ENCODE measurements around the gene RCE1.

The RCE1 gene

DNA sequence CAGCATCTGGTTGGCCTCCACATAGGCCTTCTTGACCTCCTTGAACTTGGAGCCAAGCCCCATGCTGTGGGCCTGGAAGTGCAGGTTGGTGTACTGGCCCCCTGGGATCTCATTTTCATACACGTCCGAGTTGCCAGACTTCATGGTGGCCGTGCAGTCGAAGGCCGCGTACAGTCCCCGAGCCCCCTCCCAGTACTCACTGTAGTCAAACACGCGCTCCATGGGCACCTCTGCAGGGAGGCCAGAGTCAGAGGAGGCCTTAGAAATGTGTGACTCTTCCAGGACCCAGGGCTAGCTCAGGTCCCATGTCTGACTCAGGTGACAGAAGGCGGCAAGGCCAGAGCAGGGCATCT, 7.0 kb downstream of the RCE1 start:
- no peak overlapping the region for H3K27ac ChIP-seq (replicated peaks)
- TF ChIP-seq, protein P1, sequence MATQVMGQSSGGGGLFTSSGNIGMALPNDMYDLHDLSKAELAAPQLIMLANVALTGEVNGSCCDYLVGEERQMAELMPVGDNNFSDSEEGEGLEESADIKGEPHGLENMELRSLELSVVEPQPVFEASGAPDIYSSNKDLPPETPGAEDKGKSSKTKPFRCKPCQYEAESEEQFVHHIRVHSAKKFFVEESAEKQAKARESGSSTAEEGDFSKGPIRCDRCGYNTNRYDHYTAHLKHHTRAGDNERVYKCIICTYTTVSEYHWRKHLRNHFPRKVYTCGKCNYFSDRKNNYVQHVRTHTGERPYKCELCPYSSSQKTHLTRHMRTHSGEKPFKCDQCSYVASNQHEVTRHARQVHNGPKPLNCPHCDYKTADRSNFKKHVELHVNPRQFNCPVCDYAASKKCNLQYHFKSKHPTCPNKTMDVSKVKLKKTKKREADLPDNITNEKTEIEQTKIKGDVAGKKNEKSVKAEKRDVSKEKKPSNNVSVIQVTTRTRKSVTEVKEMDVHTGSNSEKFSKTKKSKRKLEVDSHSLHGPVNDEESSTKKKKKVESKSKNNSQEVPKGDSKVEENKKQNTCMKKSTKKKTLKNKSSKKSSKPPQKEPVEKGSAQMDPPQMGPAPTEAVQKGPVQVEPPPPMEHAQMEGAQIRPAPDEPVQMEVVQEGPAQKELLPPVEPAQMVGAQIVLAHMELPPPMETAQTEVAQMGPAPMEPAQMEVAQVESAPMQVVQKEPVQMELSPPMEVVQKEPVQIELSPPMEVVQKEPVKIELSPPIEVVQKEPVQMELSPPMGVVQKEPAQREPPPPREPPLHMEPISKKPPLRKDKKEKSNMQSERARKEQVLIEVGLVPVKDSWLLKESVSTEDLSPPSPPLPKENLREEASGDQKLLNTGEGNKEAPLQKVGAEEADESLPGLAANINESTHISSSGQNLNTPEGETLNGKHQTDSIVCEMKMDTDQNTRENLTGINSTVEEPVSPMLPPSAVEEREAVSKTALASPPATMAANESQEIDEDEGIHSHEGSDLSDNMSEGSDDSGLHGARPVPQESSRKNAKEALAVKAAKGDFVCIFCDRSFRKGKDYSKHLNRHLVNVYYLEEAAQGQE (IDR thresholded peaks at IDR 0.05; ENCODE audit: insufficient replicate concordance, low read depth), result no peak
- TF ChIP-seq, protein P2, sequence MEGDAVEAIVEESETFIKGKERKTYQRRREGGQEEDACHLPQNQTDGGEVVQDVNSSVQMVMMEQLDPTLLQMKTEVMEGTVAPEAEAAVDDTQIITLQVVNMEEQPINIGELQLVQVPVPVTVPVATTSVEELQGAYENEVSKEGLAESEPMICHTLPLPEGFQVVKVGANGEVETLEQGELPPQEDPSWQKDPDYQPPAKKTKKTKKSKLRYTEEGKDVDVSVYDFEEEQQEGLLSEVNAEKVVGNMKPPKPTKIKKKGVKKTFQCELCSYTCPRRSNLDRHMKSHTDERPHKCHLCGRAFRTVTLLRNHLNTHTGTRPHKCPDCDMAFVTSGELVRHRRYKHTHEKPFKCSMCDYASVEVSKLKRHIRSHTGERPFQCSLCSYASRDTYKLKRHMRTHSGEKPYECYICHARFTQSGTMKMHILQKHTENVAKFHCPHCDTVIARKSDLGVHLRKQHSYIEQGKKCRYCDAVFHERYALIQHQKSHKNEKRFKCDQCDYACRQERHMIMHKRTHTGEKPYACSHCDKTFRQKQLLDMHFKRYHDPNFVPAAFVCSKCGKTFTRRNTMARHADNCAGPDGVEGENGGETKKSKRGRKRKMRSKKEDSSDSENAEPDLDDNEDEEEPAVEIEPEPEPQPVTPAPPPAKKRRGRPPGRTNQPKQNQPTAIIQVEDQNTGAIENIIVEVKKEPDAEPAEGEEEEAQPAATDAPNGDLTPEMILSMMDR (IDR thresholded peaks at IDR 0.05; ENCODE audit: insufficient read depth, low read length), result no peak
- TF ChIP-seq SPI1 (IDR thresholded peaks at IDR 0.05; ENCODE audit: borderline replicate concordance, low read depth) (no peak), POLR2AphosphoS5 (IDR thresholded peaks at IDR 0.05; ENCODE audit: low read depth) (no peak)
- DNase-seq (ENCODE audit: low read depth in 1 of 2, low spot score in 1 of 2), result no peak
- no peaks in the 10 kb centered on the region for H3K27me3 ChIP-seq (ENCODE audit: insufficient read depth, poor library complexity, severe bottlenecking)
- no peak overlapping the region for H3K4me3 ChIP-seq (replicated peaks; ENCODE audit: insufficient read depth, low read length)

GRCh38 chr11:66850588-66851238, 7.5 kb downstream of the RCE1 start:
- Histone ChIP-seq H3K27me3 (ENCODE audit: insufficient read depth, poor library complexity, severe bottlenecking) (no peaks in the 10 kb centered on the region), H3K4me3 (replicated peaks; ENCODE audit: insufficient read depth, low read length) (no peak overlapping the region), H3K27ac (replicated peaks) (no peak overlapping the region)
- TF ChIP-seq, protein P1 (IDR thresholded peaks at IDR 0.05; ENCODE audit: insufficient replicate concordance, low read depth), result no peak
- TF ChIP-seq POLR2AphosphoS5 (IDR thresholded peaks at IDR 0.05; ENCODE audit: low read depth) (no peak), GABPA (IDR thresholded peaks at IDR 0.05; ENCODE audit: low read depth) (no peak), SPI1 (IDR thresholded peaks at IDR 0.05; ENCODE audit: borderline replicate concordance, low read depth) (no peak)
- TF ChIP-seq, protein P2 (IDR thresholded peaks at IDR 0.05; ENCODE audit: insufficient read depth, low read length), result no peak
- DNase-seq (ENCODE audit: low read depth in 1 of 2, low spot score in 1 of 2), result no peak

DNA sequence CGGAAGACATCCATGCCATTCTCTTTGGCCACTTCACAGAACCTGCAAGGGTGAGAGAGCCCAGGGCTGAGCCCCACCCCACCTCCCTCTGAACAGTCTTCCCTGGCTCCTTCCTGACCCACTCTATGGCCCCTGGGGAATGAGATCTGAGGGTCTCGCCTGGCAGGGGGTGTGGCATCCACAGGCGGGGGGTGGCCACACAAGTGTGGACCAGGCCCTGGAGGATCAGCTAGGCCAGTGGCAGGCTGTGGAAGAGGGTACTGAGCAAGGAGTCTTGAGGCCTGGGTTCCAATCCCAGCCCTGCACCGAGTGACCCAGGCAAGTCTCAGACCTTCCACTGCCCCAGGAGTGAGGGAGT, 8.0 kb downstream of the RCE1 start:
- Histone ChIP-seq H3K4me3 (replicated peaks; ENCODE audit: insufficient read depth, low read length) (no peak overlapping the region), H3K27me3 (ENCODE audit: insufficient read depth, poor library complexity, severe bottlenecking) (no peaks in the 10 kb centered on the region), H3K27ac (replicated peaks) (no peak overlapping the region)
- TF ChIP-seq POLR2AphosphoS5 (IDR thresholded peaks at IDR 0.05; ENCODE audit: low read depth) (no peak), SPI1 (IDR thresholded peaks at IDR 0.05; ENCODE audit: borderline replicate concordance, low read depth) (no peak), GABPA (IDR thresholded peaks at IDR 0.05; ENCODE audit: low read depth) (no peak)
- TF ChIP-seq, protein P1 (IDR thresholded peaks at IDR 0.05; ENCODE audit: insufficient replicate concordance, low read depth), result no peak
- TF ChIP-seq, protein P2 (IDR thresholded peaks at IDR 0.05; ENCODE audit: insufficient read depth, low read length), result no peak
- no peak for DNase-seq (ENCODE audit: low read depth in 1 of 2, low spot score in 1 of 2)

Measured in HL-60 (cell line).